AG09319 (cell line): ENCODE measurements around the gene FGF19.
A peak's percentile ranks its signal among the peaks of the same experiment; 100 is the strongest.
"Not testable (repeated sequence)": the region's sequence is repeated elsewhere in the genome, so short reads cannot be mapped to it uniquely, and the experiment has no call there.

Experiments
- DNase-seq: peaks from one replicate; pipeline ENCODE4 v3.0.0-alpha.2; 2010; ENCODE audit warnings: low read depth; ENCODE audit errors: extremely low read depth
- TF ChIP-seq, protein P1 (sequence below): IDR thresholded peaks from 2 replicates; pipeline ENCODE4 v1.5.1; 2011; ENCODE audit warnings: low read depth, mild to moderate bottlenecking, inconsistent platforms, low read length, moderate library complexity

Gene FGF19

DNA sequence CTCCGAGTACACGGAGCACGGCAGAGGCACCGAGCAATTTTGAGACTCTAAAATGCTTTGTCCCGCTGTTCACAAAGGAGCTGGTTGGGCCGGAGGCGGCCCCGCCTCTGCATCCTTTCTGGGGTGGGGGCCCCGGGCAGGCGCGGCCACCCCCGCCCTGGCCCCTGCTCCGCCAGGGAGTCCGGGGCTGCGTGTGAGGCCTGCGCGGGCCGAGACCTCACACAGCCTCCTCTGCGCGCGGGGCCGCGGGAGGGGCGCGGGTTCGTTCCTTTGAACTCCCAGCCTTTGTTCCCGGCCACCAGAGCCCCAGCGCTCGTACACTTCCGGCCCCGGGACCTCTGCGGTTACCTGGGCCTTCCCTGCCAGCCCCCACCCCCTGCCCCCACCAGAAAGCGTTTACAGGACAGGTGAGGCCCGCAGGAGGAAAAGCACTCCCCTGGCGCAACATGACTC lies 1.6 kb downstream of the FGF19 start:
- TF ChIP-seq, protein P1, sequence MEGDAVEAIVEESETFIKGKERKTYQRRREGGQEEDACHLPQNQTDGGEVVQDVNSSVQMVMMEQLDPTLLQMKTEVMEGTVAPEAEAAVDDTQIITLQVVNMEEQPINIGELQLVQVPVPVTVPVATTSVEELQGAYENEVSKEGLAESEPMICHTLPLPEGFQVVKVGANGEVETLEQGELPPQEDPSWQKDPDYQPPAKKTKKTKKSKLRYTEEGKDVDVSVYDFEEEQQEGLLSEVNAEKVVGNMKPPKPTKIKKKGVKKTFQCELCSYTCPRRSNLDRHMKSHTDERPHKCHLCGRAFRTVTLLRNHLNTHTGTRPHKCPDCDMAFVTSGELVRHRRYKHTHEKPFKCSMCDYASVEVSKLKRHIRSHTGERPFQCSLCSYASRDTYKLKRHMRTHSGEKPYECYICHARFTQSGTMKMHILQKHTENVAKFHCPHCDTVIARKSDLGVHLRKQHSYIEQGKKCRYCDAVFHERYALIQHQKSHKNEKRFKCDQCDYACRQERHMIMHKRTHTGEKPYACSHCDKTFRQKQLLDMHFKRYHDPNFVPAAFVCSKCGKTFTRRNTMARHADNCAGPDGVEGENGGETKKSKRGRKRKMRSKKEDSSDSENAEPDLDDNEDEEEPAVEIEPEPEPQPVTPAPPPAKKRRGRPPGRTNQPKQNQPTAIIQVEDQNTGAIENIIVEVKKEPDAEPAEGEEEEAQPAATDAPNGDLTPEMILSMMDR, result no peak
- no peak for DNase-seq

GRCh38 chr11:69700278-69701140 lies 3.3 kb downstream of the FGF19 start:
- peak; percentile 4 for DNase-seq
- TF ChIP-seq, protein P1, result no peak

GRCh38 chr11:69699213-69699612 lies 4.6 kb downstream of the FGF19 start:
- DNase-seq, result no peak
- TF ChIP-seq, protein P1, result no peak

DNA sequence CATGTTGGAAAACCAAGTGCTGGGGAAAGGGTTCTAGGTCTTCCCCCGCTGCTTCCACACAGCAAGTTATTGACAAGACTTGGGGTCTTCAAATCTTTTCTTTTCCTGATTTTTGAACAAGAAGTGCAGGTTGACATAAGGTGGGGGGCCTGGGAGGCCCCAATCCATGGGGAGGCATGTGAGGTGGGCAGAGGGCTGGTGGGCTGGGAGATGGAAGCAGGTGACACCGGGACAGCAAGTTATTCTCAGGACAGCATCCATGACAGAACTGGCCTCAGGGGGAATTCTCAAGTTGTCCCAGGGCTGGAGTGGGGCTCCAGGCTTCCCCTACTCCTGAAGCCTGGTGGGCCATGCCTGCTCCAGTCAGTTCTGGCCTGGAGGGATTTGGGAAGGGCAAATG lies 5.5 kb downstream of the FGF19 start:
- DNase-seq, result no peak
- TF ChIP-seq, protein P1, result no peak

DNA sequence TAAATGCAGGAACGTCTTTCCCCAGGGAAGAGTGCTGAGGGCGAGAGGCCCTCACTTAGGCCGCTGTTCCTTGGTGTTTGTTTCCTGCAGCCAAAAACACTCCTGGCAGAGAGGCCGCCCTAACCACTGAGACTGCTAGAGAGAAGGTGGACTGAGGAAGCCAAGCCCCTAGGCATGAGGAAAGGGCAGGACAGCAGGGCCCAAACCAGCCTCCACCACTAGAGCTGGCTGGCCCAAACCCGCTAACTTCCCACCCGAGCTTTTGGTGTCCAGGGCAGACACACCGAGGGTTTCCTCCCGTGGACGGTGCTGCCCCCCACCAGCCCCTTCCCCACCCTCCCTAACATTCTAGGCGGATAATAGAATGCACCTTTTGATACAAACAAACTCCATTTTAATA lies 6.0 kb downstream of the FGF19 start:
- no peak for DNase-seq
- TF ChIP-seq, protein P1, result no peak

DNA sequence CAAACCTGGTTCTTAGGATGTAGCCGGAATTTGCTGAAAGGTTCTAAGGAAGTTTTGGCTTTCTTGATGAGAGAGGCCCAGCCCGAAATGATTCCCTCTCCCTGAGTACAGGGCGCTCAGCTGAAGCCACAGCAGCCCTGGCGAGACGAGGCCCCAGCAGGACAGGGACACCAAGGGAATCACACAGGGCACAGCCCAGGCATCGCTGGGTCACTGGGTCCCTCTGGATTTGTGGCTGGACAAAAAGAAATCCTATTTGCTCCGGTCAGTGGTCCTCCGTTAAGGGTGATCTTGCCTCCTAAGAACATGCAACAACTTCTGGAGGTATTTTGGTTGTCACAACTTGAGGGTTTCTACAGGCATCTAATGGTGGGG lies 6.4 kb downstream of the FGF19 start:
- TF ChIP-seq, protein P1, result no peak
- DNase-seq, result no peak

DNA sequence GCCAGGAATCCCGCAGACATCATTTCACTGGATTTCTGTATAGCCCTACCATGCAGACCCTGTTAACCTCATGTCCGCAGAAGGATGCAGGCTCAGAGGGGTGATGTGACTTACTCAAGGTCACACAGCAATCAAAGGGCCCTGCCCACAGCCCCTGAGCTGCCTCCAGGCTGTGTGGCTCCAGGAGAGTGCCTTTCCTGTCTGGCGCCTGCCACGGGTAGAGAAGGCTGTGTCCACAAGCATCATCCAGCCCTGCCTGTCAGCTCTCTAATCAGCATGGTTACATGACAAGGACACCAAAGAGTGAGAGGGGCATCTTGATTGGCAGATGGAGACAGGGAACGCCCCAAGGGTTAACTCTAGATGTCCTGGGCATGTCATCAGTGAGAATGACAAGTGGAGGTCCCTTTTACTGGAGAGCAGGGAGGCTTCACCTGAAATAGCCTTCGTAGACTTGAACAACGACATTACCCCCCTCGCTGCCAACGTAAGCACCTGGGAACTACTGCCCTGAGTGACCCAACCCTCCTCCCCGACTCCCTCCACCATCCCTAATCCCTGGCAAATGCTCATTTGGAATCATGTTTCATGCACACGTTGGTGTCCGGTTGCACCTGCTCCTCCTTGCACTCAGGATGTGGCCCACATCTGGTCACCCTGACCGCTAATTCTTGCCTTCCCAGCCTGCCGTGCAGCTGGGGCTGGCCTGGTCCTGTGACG lies 6.9 kb downstream of the FGF19 start:
- TF ChIP-seq, protein P1, result no peak
- no peak for DNase-seq

- DNase-seq, result not testable (repeated sequence)
Measured at GRCh38 chr11:69695995-69696394, 7.8 kb downstream of the FGF19 start.
